Panc1 (cell line): Measurements from ENCODE around the gene CDCP1. TPM values are rescaled to one million over a fixed set of nuclear protein-coding genes. Genes with fewer than 3 reads are reported as not detected.

Experiments used
- ATAC-seq: fragments of 200-7000 bp; cut with Tn5 transposase; 2 replicates; pipeline ENCODE4 v1.9.1; 2020; ENCODE audit warnings: mild to moderate bottlenecking, moderate library complexity
- BruUV-seq: library from RNA; stranded (reverse); fragments of 400-500 nt; replicated peaks from 2 replicates; lab custom pipeline; 2021; lab: Mats Ljungman, UMichigan
- CTCF ChIA-PET: fragments of 300-600 bp; sonication (Branson Sonifier 250); formaldehyde crosslinking; loops from one replicate; lab custom pipeline; 2022; ENCODE audit warnings: antibody characterized with exemption; lab: Charles Lee
- POLR2A ChIA-PET: fragments of 300-600 bp; sonication (Branson Sonifier 250); formaldehyde crosslinking; loops from one replicate; lab custom pipeline; 2022; ENCODE audit warnings: antibody characterized with exemption; lab: Charles Lee
- DNase-seq: peaks from one replicate; pipeline ENCODE4 v3.0.0-alpha.2; 2010; ENCODE audit warnings: low read depth, low spot score
- H3K27ac ChIP-seq: 2 replicates; pipeline ENCODE4 v1.5.1; 2011; ENCODE audit warnings: mild to moderate bottlenecking, low read length, inconsistent platforms
- H3K27me3 ChIP-seq: fragments of 200-500 bp; sonication (Bioruptor generic); 2 replicates; pipeline ENCODE4 v1.6.0; 2014; ENCODE audit warnings: low read length, inconsistent platforms; ENCODE audit not compliant: control insufficient read depth, insufficient read depth
- H3K36me3 ChIP-seq: fragments of 200-500 bp; sonication (Bioruptor generic); 2 replicates; pipeline ENCODE4 v1.5.1; 2014; ENCODE audit warnings: inconsistent platforms, mild to moderate bottlenecking, low read length, moderate library complexity; ENCODE audit not compliant: control insufficient read depth, insufficient read depth
- H3K4me1 ChIP-seq: 2 replicates; pipeline ENCODE4 v1.5.1; 2011; ENCODE audit warnings: inconsistent platforms, mild to moderate bottlenecking, low read length, moderate library complexity; ENCODE audit not compliant: control insufficient read depth, insufficient read depth
- H3K4me3 ChIP-seq, 2 experiments: 2 replicates each; pipeline ENCODE4 v1.5.1; 2011 to 2012; ENCODE audit warnings: low read depth in 2 of 2, low read length in 2 of 2, mild to moderate bottlenecking in 2 of 2, inconsistent platforms in 1 of 2, moderate library complexity in 1 of 2
- H3K9me3 ChIP-seq: fragments of 200-500 bp; sonication (Bioruptor generic); 2 replicates; pipeline ENCODE4 v1.5.1; 2014; ENCODE audit warnings: low read depth, mild to moderate bottlenecking, inconsistent platforms, low read length, moderate library complexity; ENCODE audit not compliant: control insufficient read depth, insufficient read depth
- POLR2AphosphoS5 ChIP-seq: IDR thresholded peaks from 2 replicates; pipeline ENCODE4 v1.6.1; 2012; ENCODE audit warnings: mild to moderate bottlenecking, low read depth, low read length, moderate library complexity
- SIN3A ChIP-seq: IDR thresholded peaks from 2 replicates; pipeline ENCODE4 v1.6.1; 2012; ENCODE audit warnings: low read depth, mild to moderate bottlenecking, low read length, moderate library complexity, borderline replicate concordance; ENCODE audit not compliant: insufficient read depth
- TCF7L2 ChIP-seq: IDR thresholded peaks from 2 replicates; pipeline ENCODE4 v1.6.1; 2011; ENCODE audit warnings: mild to moderate bottlenecking, low read depth, low read length, inconsistent platforms
- in situ Hi-C: cut with HindIII; loops from 2 replicates; pipeline ENCODE4 v1.10.0; 2016; ENCODE audit warnings: low sequenced_read_pairs, low pct_unique_long_range_greater_than_20kb
- intact Hi-C: fragments of 100-400 bp; cut with micrococcal nuclease; formaldehyde crosslinking; loops from one replicate; pipeline ENCODE4 v1.10.0; 2022; ENCODE audit not compliant: unreplicated experiment
- total RNA-seq: library from RNA; stranded (reverse); gene quantifications from one replicate; pipeline ENCODE4 v1.2.1, GENCODE V29; 2021; ENCODE audit not compliant: unreplicated experiment
- TF ChIP-seq, protein P1 (sequence below): fragments of 450-650 bp; IDR thresholded peaks from 2 replicates; pipeline ENCODE4 v1.5.1; 2017; ENCODE audit warnings: mild to moderate bottlenecking
- TF ChIP-seq, protein P2 (sequence below), 2 experiments: IDR thresholded peaks; 2 replicates each; pipeline ENCODE4 v1.6.1; 2011 to 2012; ENCODE audit warnings: low read depth in 2 of 2, control low read depth in 1 of 2, low read length in 1 of 2, mild to moderate bottlenecking in 1 of 2, moderate library complexity in 1 of 2; ENCODE audit not compliant: insufficient read depth in 1 of 2

The CDCP1 gene
- total RNA-seq, 1 experiment from 2014 or later, result 47.8 TPM

DNA sequence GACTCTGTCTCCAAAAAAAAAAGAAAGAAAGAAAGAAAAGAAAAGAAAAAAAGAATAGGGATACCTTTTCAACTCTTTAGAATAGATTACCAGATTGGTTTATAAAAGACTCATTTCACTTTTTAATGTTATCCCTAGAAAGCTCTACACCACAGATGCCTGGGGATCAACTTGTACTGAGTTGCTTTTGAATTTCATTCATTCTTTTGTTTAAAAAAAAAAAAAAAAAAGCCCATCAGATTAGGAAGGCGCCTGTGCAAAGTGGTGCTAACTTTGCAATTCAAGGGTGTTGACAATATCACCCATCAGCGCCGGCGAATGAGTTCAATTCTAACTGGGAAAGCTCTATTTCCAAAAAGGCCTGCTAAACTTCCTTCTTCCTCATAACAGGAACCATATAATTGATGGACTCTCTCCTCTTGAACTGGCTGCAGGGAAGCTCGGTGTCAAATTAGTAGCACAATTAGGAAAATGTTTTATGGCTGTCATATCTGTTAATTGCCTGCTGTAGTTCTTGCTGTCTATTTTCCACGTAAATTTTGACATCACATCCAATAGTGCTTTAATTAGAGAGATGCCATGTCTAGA is 48.8 kb downstream of the CDCP1 start:
- H3K27ac ChIP-seq, result no peak overlapping the region
- H3K27me3 ChIP-seq, result no peaks in the 10 kb centered on the region
- in situ Hi-C loops, result no loop called here
- no peaks in the 10 kb centered on the region for H3K9me3 ChIP-seq
- ATAC-seq (no peak), DNase-seq (no peak)
- no peaks in the 10 kb centered on the region for H3K4me1 ChIP-seq
- no peaks in the 10 kb centered on the region for H3K36me3 ChIP-seq
- POLR2A ChIA-PET, result interaction anchor here (0.6 kb wide), 1 partner anchor 926 kb away, joined by 3 read pairs; no protein-coding TSS in a partner anchor
- CTCF ChIA-PET, result no interaction called here
- BruUV-seq, result no TSS peak
- intact Hi-C loops, result no loop called here
- TF ChIP-seq, protein P1, sequence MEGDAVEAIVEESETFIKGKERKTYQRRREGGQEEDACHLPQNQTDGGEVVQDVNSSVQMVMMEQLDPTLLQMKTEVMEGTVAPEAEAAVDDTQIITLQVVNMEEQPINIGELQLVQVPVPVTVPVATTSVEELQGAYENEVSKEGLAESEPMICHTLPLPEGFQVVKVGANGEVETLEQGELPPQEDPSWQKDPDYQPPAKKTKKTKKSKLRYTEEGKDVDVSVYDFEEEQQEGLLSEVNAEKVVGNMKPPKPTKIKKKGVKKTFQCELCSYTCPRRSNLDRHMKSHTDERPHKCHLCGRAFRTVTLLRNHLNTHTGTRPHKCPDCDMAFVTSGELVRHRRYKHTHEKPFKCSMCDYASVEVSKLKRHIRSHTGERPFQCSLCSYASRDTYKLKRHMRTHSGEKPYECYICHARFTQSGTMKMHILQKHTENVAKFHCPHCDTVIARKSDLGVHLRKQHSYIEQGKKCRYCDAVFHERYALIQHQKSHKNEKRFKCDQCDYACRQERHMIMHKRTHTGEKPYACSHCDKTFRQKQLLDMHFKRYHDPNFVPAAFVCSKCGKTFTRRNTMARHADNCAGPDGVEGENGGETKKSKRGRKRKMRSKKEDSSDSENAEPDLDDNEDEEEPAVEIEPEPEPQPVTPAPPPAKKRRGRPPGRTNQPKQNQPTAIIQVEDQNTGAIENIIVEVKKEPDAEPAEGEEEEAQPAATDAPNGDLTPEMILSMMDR, result no peak
- no peak for TF ChIP-seq SIN3A
- no peak for TF ChIP-seq TCF7L2
- TF ChIP-seq POLR2AphosphoS5, result no peak
- H3K4me3 ChIP-seq, result no peak overlapping the region

DNA sequence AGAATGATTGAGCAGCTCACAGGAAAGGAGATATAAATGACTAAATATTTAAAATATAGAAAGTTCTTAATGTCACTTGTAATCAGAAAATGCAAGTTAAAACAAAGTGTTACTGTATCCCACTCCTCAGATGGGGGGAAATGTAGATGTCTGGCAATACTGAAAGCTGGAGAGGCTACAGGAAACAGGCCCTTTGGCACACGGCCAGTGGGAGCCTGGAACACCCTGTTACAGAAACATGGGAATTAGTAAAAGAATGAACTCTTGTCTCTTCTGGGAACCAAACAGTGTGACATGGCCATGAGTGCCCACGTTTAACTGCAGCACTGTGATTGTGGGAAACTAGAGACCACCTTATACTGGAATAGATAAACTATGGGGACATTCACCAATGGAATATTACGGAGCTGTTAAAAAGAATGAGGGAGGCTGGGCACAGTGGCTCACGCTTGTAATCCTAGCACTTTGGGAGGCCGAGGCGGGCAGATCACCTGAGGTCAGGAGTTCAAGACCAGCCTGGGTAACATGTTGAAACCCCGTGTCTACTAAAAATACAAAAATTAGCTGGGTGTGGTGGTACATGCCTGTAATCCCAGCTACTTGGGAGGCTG is 50.2 kb downstream of the CDCP1 start:
- TF ChIP-seq POLR2AphosphoS5 (no peak), TCF7L2 (no peak), SIN3A (no peak)
- TF ChIP-seq, protein P1, result no peak
- TF ChIP-seq, protein P2, sequence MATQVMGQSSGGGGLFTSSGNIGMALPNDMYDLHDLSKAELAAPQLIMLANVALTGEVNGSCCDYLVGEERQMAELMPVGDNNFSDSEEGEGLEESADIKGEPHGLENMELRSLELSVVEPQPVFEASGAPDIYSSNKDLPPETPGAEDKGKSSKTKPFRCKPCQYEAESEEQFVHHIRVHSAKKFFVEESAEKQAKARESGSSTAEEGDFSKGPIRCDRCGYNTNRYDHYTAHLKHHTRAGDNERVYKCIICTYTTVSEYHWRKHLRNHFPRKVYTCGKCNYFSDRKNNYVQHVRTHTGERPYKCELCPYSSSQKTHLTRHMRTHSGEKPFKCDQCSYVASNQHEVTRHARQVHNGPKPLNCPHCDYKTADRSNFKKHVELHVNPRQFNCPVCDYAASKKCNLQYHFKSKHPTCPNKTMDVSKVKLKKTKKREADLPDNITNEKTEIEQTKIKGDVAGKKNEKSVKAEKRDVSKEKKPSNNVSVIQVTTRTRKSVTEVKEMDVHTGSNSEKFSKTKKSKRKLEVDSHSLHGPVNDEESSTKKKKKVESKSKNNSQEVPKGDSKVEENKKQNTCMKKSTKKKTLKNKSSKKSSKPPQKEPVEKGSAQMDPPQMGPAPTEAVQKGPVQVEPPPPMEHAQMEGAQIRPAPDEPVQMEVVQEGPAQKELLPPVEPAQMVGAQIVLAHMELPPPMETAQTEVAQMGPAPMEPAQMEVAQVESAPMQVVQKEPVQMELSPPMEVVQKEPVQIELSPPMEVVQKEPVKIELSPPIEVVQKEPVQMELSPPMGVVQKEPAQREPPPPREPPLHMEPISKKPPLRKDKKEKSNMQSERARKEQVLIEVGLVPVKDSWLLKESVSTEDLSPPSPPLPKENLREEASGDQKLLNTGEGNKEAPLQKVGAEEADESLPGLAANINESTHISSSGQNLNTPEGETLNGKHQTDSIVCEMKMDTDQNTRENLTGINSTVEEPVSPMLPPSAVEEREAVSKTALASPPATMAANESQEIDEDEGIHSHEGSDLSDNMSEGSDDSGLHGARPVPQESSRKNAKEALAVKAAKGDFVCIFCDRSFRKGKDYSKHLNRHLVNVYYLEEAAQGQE (IDR thresholded peaks at IDR 0.05; ENCODE audit: insufficient read depth in 1 of 2, low read depth in 2 of 2, low read length in 1 of 2), result no peak
- H3K4me1 ChIP-seq, result no peaks in the 10 kb centered on the region
- H3K27ac ChIP-seq, result no peak overlapping the region
- DNase-seq (no peak), ATAC-seq (no peak)
- in situ Hi-C loops, result no loop called here
- intact Hi-C loops, result no loop called here
- ChIA-PET CTCF (no interaction called here), POLR2A (no interaction called here)
- no peak overlapping the region for H3K4me3 ChIP-seq
- BruUV-seq, result no TSS peak
- H3K27me3 ChIP-seq, result no peaks in the 10 kb centered on the region
- no peaks in the 10 kb centered on the region for H3K36me3 ChIP-seq
- no peaks in the 10 kb centered on the region for H3K9me3 ChIP-seq
